HG03108 (cell line): ENCODE data around the gene DALRD3.
A peak's percentile ranks its signal among the peaks of the same experiment; 100 is the strongest.
"Not testable (repeated sequence)": the region's sequence is repeated elsewhere in the genome, so short reads cannot be mapped to it uniquely, and the experiment has no call there.

Experiments used
- ATAC-seq: cut with Tn5 transposase; IDR thresholded peaks from one replicate; pipeline ENCODE4 v1.9.1; 2021; ENCODE audit warnings: moderate library complexity; ENCODE audit not compliant: unreplicated experiment

Gene DALRD3

DNA sequence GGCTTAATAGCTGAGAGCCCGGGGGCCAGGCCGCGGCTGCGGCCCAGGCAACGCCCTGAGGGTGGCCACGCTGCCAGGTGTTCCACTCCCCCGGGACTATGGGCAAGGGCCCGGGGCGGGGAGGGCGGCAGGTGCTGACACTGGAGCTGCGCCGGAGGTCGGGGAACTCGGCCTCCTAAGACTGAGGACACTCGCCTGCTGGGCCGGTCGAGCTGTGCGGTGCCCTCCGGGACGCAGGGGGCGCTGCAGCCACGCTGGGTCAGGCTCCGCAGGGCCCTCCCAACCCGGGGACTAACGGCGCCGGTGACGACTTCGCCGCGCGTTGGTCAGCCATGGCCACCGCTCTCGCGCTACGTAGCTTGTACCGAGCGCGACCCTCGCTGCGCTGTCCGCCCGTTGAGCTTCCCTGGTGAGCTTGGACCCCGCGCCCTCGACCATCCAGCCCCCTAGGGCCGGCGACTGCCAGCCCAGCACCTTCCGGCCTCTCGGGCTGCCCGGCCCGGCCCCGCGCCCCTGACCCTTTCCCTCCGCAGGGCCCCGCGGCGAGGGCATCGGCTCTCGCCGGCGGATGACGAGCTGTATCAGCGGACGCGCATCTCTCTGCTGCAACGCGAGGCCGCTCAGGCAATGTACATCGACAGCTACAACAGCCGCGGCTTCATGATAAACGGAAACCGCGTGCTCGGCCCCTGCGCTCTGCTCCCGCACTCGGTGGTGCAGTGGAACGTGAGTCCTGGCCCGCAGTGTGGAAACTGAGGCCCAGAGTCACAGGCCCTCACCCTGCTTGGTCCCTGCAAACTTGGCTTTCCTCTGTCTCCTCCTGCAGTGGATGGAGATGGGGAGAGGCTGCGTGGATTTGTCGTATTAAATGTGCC, 3.7 kb upstream of the DALRD3 start, which contains the start of gene NDUFAF3:
Gene NDUFAF3, plus strand, starts transcription at position 309 of the 875 bp plus-strand sequence. Its CDS starts 24 bp downstream, at position 333.
- peak; percentile 52 for ATAC-seq

DNA sequence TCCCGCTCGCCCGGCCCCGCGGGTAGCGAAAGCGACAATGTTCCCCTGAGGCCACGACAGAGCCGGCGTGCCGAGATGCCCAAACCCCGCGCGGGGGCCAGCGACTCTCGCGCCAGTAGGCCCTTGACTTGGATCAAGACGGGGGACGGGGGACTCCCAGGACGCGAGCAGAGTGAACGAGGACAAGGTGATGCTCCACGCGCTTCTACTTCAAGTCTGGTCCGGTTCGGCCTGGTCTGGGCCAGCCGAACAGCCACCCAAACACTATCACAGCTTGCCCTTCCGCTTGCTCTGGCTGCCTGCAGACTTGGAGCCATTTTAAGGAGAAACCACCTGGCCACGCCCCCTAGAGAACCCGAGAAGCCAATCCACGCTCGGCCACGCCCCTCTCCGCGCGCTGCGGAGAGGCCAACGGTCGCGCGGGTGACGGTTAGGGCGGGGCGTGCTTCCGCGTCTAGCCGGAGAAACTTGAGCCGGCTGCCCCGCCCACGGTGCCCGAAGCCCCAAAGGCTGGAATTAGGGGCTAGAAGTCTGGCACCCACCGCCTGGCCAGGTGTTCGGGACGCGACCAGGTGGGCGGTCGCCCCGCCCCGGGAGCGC, 2.9 kb upstream of the DALRD3 start:
- ATAC-seq: peak; percentile 38

DNA sequence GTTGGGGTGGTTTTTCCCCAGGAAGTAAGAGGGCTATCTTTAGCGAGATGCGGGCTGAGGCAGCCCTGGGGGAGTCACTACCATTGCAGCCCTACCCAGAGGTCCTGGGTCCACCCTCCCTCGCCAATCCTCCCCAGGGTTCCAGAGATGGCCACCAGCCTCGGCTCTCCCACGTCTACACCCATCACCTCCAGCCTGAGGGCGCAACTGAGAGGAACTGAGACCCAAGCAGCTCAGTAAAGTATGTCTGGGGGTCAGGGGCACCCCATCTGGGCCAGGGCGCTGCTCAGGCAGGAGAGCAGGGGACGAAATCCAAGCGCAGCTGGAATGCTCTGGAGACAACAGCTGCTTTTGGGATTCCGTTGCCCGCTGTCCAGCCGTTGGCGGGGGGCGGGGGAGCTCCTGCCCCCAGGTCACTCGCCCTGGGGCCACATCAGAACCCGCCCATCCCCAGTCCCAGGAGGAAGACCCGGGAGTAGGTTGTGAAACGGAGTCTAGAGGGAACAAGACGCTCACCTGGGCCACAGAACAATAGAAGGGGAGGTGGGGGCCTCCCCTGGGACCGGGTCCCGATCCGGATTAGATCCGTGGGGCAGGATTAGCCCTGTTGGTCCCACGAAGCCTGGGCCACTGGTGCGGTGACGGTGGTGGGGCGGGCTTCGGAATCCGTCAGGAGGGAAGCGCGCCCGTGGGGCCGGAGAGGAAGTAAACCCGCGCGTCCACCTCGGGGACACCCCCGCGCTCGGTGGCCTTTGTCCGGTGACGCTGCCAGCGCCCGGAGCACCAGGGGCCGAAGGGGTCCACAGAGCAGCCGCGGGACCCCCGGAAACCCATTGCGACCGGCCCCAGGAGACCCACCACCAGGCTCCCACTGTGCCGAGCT, 2.2 kb upstream of the DALRD3 start:
- no peak for ATAC-seq

DNA sequence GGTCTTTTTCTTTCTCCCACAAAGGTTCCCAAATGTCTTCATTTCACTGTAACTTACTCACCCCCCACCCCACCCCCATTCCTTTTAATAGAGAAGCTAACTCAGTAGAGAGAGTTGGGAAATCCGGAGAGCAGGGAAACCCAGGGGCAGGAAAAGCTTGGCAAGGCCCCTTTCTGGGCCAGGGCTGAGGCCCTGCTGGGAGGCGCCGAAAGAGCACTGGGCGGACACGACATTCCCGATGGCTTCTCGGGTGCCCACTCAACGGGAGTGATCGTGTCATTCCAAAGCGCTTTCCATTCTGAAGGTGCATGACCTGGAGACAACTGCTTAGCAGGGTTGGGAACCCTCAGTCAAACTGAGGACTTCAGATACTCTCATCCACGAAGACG, 1.6 kb upstream of the DALRD3 start:
- no peak for ATAC-seq

DNA sequence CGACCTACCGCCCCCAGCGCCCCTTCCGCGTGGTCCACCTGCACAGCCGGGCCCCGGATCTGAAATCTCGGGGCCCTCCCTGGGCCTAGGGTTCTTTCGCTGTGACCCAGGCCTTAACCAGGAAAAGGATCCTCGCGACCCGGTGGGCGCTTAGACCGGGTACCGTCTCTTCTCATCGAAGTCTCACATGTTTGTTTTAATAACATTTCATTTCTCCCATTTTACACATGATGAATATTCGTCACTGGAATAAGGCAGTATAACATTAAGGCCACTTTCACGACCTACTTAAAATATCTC, 277 bp upstream of the DALRD3 start:
- no peak for ATAC-seq

DNA sequence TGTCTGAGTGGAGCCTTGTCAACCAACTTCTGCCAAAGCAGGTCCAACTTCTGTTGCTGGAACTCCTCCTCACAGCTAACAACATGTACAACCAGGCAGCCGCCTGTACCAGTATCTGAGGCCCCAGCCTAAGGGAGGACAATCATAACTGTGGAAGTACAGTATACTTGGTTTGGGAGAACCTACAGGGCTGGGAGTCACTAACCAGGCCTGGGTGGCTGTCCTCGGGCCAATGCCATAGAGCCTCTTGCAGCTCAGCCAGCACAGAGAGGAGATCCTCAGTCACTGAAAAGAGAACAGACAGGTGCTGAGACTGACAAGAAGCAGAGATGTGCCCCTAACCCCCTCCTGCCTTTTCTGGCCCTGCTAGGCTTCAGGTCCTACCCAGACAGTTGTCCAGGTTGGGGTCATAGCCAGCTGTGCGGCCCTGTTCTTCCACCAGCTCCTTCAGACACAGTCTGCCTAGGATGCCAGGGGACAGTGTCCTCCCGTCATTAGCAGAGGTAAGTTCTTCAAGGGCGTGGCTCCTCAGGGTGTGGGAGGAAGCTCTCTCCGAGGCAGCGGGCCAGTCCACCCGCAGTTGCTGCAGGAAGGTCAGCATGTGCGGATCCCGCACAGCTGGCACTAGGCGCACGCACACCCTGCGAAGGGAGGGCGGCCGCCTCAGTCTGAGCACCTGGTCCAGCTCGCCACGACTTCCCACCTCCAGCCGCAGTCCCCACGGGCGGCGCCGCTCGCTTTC, 980 bp downstream of the DALRD3 start:
- no peak for ATAC-seq

DNA sequence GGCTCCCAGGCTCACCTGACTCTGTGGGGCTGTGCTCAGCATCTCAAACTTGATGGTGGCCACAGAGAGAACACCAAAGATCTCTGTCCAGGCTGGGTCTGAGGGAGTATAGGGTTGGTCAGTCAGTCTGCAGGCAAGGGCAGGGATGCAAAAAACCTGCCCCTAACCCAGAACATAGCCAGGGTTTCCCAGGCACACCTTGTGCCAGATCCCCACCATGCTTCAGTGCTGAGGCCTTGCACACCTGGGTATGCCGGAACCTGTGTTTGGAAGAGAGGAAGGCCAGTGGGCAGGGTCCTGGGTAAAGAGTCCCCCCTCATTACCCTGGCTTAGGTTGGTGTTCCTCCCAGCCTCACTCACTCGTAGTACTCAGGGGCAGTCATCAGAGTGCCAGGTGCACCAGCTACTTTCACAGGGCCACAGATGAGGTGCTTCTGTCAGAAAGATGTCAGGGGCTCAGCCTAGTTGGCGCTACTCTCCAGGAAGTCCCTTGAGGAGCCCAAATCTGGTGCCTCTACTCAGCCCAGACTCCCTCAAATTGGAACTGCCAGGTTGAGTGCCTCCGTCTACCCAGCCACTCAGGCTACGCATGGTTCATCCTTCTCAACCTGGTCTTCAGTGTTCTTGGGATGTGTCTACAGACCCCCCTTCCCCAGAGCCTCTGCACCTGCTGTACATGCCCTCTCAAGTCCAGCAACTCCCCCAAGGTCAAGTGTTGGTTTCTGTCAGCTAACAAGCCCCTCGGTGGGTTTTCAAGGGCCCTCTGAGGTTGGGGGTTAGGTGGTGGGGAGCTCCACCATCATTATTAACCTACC, 1.8 kb downstream of the DALRD3 start:
- no peak for ATAC-seq

DNA sequence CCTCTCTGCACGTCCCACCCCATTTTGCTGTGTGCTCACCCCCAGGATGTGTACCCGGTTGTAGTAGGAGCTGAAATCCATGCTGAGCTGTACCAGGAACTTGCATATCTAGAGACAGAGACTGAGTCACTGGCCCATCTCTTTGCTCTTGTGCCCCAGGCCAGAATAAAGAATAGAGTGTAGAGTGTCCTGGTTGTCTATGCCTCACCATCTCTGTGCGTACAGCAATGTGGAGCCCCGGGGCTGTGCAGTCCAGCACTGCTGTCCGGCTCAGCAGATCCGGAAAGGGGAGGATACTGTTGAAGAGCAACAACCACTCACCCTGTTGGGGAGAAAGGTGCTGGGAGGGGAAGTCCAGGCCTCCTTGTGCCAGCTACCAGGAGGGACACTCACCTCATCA, 2.6 kb downstream of the DALRD3 start:
- ATAC-seq: no peak

DNA sequence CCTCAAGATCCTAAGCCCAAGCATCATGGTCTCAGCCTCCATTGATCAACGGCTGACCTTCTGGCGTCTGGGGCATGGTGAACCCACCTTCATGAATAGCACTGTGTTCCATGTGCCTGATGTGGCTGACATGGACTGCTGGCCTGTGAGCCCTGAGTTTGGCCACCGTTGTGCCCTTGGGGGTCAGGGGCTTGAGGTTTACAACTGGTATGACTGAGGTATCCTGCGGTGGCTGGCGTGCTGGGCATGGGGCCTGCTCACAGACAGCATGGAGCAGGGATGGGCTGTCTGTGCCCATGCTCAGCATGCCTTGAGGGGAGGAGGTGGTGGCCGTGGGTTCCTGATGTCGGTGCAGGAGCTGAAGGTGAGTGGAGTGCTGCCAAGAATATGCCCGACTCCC, 3.3 kb downstream of the DALRD3 start:
- no peak for ATAC-seq

DNA sequence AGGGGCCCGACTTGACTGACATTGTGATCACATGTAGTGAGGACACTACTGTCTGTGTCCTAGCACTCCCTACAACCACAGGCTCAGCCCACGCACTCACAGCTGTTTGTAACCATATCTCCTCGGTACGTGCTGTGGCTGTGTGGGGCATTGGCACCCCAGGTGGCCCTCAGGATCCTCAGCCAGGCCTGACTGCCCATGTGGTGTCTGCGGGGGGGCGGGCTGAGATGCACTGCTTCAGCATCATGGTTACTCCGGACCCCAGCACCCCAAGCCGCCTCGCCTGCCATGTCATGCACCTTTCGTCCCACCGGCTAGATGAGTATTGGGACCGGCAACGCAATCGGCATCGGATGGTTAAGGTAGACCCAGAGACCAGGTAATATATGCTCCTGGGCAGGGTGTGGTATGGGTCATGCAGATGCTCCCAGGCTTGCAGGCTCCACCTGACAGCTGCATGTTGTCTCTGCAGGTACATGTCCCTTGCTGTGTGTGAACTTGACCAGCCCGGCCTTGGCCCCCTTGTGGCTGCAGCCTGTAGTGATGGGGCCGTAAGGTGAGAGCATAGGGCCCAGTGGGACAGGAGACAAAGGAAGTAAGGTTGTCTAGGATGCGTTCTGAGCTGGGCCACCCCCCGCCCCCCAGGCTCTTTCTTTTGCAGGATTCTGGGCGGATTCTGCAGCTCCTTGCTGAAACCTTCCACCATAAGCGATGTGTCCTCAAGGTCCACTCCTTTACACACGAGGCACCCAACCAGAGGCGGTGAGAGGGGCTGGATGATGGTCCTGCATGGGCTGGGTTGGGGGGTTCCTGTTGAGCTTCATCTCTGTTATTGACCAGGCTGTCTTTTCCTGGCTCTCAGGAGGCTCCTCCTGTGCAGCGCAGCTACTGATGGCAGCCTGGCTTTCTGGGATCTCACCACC, 4.4 kb downstream of the DALRD3 start:
- no peak for ATAC-seq

DNA sequence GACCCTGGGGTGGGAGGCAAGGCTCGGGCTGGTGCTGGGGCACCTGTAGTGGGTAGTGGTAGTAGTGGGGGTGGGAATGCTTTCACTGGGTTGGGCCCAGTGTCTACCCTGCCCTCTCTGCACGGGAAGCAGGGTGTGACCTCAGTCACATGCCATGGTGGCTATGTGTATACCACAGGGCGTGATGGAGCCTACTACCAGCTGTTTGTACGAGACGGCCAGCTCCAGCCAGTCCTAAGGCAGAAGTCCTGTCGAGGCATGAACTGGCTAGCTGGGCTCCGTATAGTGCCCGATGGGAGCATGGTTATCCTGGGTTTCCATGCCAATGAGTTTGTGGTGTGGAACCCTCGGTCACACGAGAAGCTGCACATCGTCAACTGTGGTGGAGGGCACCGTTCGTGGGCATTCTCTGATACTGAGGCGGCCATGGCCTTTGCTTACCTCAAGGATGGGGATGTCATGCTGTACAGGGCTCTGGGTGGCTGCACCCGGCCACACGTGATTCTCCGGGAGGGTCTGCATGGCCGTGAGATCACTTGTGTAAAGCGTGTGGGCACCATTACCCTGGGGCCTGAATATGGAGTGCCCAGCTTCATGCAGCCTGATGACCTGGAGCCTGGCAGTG, 5.2 kb downstream of the DALRD3 start:
- no peak for ATAC-seq

DNA sequence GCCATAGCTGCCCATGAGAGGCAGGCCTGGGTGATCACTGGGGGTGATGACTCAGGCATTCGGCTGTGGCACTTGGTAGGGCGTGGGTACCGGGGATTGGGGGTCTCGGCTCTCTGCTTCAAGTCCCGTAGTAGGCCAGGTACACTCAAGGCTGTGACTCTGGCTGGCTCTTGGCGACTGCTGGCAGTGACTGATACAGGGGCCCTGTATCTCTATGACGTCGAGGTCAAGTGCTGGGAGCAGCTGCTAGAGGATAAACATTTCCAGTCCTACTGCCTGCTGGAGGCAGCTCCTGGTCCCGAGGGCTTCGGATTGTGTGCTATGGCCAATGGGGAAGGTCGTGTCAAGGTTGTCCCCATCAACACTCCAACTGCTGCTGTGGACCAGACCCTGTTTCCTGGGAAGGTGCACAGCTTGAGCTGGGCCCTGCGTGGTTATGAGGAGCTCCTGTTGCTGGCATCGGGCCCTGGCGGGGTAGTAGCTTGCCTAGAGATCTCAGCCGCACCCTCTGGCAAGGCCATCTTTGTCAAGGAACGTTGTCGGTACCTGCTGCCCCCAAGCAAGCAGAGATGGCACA, 5.9 kb downstream of the DALRD3 start:
- no peak for ATAC-seq

DNA sequence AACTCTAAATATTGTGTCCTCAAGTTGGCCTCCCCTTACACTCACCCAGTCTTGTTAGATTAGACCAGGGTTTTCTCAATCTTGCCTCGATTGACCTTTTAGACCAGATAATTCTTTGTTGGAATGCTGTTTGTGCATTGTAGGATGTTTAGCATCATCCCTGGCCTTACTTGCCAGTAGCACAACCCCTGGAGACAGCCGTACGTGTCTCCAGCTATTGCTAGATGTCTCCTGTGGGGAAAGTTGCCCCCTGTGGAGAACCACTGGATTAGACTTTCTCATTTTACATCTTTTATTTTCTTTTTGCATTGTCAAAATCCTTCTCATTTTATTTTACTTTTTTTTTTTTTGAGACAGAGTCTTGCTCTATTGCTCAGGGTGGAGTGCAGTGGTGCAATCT, 9.0 kb downstream of the DALRD3 start:
- no peak for ATAC-seq

DNA sequence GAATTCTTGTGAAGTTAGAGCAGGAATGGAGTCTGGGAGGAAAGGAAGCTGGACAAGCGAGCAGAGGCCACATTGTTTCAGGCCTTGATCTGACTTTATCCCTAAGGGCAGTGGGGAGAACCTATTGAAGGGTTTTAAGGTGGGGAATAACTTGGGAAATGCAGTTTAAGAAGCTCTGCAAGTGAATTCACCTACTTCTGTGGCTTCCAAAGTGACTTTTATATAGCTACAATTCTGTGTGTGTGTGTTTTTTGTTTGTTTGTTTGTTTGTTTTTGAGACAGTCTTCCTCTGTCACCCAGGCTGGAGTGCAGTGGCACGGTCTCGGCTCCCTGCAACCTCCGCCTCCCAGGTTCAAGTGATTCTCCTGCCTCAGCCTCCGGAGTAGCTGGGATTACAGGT, 9.8 kb downstream of the DALRD3 start:
- not testable (repeated sequence) for ATAC-seq

DNA sequence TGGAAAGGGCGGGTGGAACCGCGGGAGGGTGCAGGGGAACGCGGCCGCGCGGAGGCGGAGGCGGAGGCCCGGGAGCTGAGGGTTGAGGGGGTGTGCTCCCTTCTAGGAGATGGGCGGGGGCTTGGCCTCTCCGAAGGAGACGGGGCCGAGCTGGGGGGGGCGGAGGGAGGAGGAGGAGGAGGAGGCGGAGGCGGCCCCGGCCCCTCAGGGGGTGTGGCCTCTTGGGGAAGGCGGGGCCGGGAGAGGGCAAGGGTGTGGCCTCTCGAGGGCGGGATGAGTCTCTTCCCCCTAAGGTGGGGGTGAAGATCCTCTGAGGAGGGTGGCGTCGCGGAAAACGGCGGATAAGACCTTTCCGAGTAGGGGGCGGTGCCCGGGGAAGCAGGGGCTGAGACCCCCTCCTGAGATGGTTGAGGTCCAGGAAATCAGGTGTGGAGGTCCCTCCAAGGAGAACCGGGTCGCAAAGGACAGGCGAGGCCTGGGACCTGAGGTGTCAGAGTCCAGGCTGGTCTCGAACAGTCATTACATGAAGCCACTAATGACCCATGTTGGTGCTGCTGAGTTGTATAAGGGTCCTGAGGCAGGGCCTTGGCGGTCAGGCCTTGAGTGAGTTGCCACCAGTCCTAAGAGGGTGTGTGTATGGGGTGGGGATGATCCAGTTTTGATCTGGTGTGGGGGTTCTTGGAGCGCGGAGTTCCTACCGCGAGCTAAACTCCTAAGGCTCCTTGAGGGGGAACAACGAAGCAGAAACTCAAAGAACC, 10.4 kb downstream of the DALRD3 start:
- ATAC-seq: peak; percentile 37

DNA sequence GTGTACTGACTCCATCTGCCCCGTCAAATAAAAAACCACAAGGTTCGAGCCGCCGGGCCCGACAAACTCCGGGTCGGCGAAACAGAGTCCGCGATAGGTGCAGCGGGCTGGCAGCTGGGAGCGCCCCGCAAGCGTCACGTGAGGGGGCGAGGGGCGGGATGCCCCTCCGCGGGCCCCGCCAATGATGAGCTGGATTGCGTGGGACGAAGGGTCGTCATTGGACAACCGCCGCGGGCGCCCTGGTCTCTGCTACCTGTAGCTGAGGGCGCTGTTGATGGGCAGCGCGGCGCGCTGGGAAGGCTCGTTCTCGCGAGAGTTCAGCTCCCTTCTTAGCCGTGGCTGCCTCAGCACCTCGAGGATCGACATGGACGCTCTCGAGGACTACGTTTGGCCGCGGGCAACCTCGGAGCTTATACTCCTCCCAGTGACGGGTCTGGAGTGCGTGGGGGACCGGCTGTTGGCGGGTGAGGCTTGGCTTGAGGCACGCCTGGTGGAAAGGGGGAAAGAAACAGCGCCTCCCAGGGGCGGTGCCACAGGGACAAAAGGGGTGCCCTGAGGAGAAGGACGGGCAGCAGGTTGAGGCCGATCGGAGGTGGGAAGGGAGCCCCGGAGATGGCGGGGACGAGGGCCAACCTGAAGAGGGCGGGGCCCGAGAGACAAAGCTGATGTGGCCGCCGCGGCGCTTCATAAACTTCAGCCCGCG, 11.2 kb downstream of the DALRD3 start, which contains the start of gene WDR6:
Gene WDR6, plus strand, starts transcription at position 324 of the 703 bp plus-strand sequence. Its CDS starts 41 bp downstream, at position 365.
- peak; percentile 88 for ATAC-seq
